Esophagus squamous epithelium (tissue), 4 donors: ENCODE data around the gene STAM.

Source experiments
- CTCF ChIP-seq, 6 experiments: fragments of 450-650 bp in 4 of 6; fragments of 200-600 bp in 2 of 6; sonication (generic) in 2 of 6; IDR thresholded peaks; one replicate each; pipeline ENCODE4 v1.5.1; 2016 to 2019; ENCODE audit warnings: antibody characterized with exemption in 6 of 6, mild to moderate bottlenecking in 4 of 6, moderate library complexity in 4 of 6
- POLR2A ChIP-seq, 4 donors: fragments of 450-650 bp; IDR thresholded peaks; one replicate each; pipeline ENCODE4 v1.6.1; 2017; ENCODE audit warnings: antibody characterized with exemption in 4 of 4, mild to moderate bottlenecking in 4 of 4, moderate library complexity in 3 of 4

- TF ChIP-seq POLR2A (IDR thresholded peaks at IDR 0.05) (no peak), CTCF (IDR thresholded peaks at IDR 0.05) (no peak)
Observed at GRCh38 chr10:17607060-17607459, 36.9 kb upstream of the STAM start.
